ENCODE data around the gene LRMDA. TPM values are rescaled to one million over a fixed set of nuclear protein-coding genes. Genes with fewer than 3 reads are reported as not detected.
A peak's percentile ranks its signal among the peaks of the same experiment; 100 is the strongest.

The LRMDA gene
- total and polyA plus RNA-seq, 2 of the 4 experiments (the other 2 are of a cell fraction): 0.07 TPM; not detected in 1

DNA sequence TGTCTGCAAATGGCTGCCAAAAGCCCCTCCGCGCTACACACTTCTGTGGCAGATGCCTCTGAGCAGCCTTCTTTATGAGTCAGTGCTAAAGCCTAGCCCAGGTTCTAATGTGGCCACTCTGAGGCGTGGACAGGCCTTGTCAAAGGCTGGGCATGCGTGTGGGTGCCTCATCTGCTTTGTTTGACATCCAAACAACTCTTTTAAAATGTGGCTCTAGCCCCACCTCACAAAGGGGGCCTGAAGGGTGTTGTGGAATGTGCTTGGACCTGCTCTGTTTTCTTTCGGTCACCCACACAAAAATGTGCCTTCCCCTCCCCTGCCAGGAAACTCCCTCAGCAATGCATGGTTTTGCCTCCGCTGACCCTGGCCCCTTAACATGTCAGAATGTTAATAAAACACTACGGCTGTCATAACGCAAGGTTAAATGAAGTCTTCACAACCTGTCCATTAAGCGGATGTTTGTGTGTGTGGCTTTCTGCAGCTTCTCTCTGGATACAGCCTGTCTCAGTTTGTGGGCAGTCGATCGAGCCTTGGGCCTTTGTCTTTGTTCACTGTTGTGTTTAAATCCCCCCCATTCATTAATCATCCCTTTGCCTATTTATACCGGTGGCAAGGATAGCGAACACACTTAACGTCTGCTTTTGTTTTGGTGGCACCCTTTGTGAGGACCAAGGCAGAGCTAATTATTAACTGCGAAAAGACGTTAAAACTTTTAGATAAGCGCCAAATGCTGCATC lies 718.9 kb downstream of the LRMDA start:
- peak overlapping the region; percentile 42; the same call in 1 of the 2 replicates for H2BK20ac ChIP-seq (ENCODE audit: low read depth, low read length)
- peak overlapping the region; percentile 68 for H2AK9ac ChIP-seq (replicated peaks; ENCODE audit: low read depth, low read length, poor library complexity)
- peak; percentile 27 for DNase-seq
- BruUV-seq (replicated peaks): no TSS peak
- no peak overlapping the region; the same call in 1 of the 2 replicates for H3K56ac ChIP-seq (ENCODE audit: extremely low read depth, insufficient read depth, low read length)
- H3K36me3 ChIP-seq (ENCODE audit: control insufficient read depth, insufficient read depth, low read length): no peaks in the 10 kb centered on the region
- no peaks in the 10 kb centered on the region; the same call in 1 of the 2 replicates for H3K9me3 ChIP-seq (ENCODE audit: control insufficient read depth, insufficient read depth, low read length)
- dilution Hi-C loops (cut with HindIII; ENCODE audit: low sequenced_read_pairs, unreplicated experiment): no loop called here
- H2AFZ ChIP-seq (replicated peaks; ENCODE audit: low read length, poor library complexity): peak overlapping the region; percentile 72
- H3K27me3 ChIP-seq (ENCODE audit: control insufficient read depth, insufficient read depth, low read length): peaks cover 4% of the 10 kb centered on the region
- intact Hi-C loops (cut with micrococcal nuclease): no loop called here
- WGBS, 2 experiments (ENCODE audit: extremely low coverage in 2 of 2, insufficient read length in 1 of 2): 29% methylated on average over 8 of the region's 17 CpGs; no CpG with 5 or more reads in 1 of the 2 experiments
- H3K18ac ChIP-seq (ENCODE audit: low read depth, low read length): peak overlapping the region; percentile 7
- H2BK5ac ChIP-seq (ENCODE audit: low read depth, low read length, poor library complexity, severe bottlenecking): no peak overlapping the region
- H3K9me1 ChIP-seq (ENCODE audit: insufficient read depth, low read length): no peaks in the 10 kb centered on the region
- no peak overlapping the region for H3K9ac ChIP-seq (ENCODE audit: low read depth, low read length)
- peak; percentile 81 for ATAC-seq (ENCODE audit: low read depth)
- no peak overlapping the region for H3K27ac ChIP-seq (ENCODE audit: insufficient read depth, low read length)
- no peaks in the 10 kb centered on the region for H3K79me1 ChIP-seq (ENCODE audit: low read depth in 1 of 2, low read length in 2 of 2)
- peak overlapping the region; percentile 9; the same call in 1 of the 2 replicates for H3K4ac ChIP-seq (ENCODE audit: low read depth, low read length)
- H4K20me1 ChIP-seq (ENCODE audit: insufficient read depth, low read length): no peaks in the 10 kb centered on the region
- no peak for TF ChIP-seq SMC3 (IDR thresholded peaks at IDR 0.05; ENCODE audit: low read depth, low read length)
- TF ChIP-seq RCOR1 (IDR thresholded peaks at IDR 0.05; ENCODE audit: insufficient replicate concordance, low read length): no peak
- no peak for TF ChIP-seq BHLHE40 (IDR thresholded peaks at IDR 0.05; ENCODE audit: low read depth, low read length)
- 0 out of 2 replicates have a peak overlapping the region, but pooled peaks have one; percentile 30 for H3K14ac ChIP-seq (replicated peaks; ENCODE audit: low read depth, low read length)
- H4K8ac ChIP-seq (ENCODE audit: low read depth in 2 of 2, low read length in 2 of 2): peak overlapping the region in 1 of 2 experiments; percentile 48; a peak in 3 of 4 replicates
- H4K5ac ChIP-seq (ENCODE audit: low read depth, low read length): peak overlapping the region; percentile 19
- ChIA-PET POLR2A (ENCODE audit: unreplicated experiment) (no interaction called here), CTCF (interaction anchor here (1.0 to 1.3 kb wide), 2 partner anchors 11 to 78 kb away, joined by 3 read pairs; no protein-coding TSS in a partner anchor)
- in situ Hi-C loops (cut with MboI; ENCODE audit: low sequenced_read_pairs): no loop called here
- H3K23ac ChIP-seq (ENCODE audit: low read depth, low read length): peak overlapping the region; percentile 56
- H4K91ac ChIP-seq (ENCODE audit: insufficient read depth, low read depth, low read length): peak overlapping the region; percentile 18; the same call in 1 of the 2 replicates
- peaks cover 7% of the 10 kb centered on the region; the same call in 1 of the 2 replicates for H3K4me1 ChIP-seq (ENCODE audit: control insufficient read depth, insufficient read depth, low read length)
- H2BK15ac ChIP-seq (ENCODE audit: low read depth, low read length): peak overlapping the region; percentile 27; the same call in 1 of the 3 replicates
- no peak overlapping the region; the same call in 1 of the 2 replicates for H2AK5ac ChIP-seq (ENCODE audit: low read depth, low read length)
- H3K4me2 ChIP-seq (ENCODE audit: low read depth, low read length): no peak overlapping the region
- peak overlapping the region; percentile 40 for H2BK120ac ChIP-seq (ENCODE audit: low read depth, low read length)
- no peak overlapping the region for H3K4me3 ChIP-seq (ENCODE audit: insufficient read depth, low read depth, low read length)

Measured in IMR-90 (cell line).